ENCODE measurements around the gene CLCN2. TPM values are rescaled to one million over a fixed set of nuclear protein-coding genes. Genes with fewer than 3 reads are reported as not detected.
"Not testable (repeated sequence)": the region's sequence is repeated elsewhere in the genome, so short reads cannot be mapped to it uniquely, and the experiment has no call there.

CLCN2 gene
- total RNA-seq, 1 donor from 2014 or later: 4.2 TPM

DNA sequence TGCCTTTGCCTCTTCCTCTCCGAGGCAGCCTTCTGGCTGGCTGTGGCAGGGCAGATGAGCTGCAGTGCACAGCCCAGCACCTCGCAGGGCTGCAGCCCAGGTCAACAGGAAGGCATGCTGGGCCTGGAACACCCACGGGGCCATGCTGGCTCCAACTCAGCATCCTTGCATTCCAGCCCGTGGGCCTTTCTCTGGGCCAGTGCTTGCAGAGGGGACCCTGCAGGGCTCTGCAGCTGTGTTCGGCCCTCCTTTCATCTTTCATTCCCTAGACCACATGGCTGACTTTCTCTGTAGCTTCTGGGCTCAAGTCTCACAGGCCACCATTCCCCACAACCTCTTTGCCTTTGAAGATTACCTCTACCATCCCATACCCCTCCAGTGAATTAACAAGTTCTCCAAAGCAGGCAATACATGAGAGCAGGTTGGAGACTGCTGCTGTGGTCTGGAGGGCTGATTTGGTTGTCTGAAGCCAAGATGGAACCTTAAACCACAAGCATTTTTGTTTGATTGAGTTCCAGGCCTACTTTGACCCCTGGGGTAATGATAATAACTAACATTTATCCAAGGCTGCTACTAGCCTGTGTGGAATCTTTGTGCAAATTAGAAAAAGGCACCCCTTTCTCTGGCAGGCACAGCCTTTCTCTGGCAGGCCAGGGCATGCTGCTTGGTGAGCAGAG is 18.1 kb downstream of the CLCN2 start:
- no peak for DNase-seq (ENCODE audit: low read depth)
- H3K4me3 ChIP-seq (ENCODE audit: low read depth, low read length): no peak overlapping the region
- TF ChIP-seq CTCF (conservative IDR thresholded peaks at IDR 0.05; ENCODE audit: low read depth, low read length): no peak

- no peak for DNase-seq (ENCODE audit: low read depth)
- no peak overlapping the region for H3K4me3 ChIP-seq (ENCODE audit: low read depth, low read length)
- TF ChIP-seq CTCF (conservative IDR thresholded peaks at IDR 0.05; ENCODE audit: low read depth, low read length): no peak
Measured at GRCh38 chr3:184341925-184342324, 19.5 kb downstream of the CLCN2 start.

DNA sequence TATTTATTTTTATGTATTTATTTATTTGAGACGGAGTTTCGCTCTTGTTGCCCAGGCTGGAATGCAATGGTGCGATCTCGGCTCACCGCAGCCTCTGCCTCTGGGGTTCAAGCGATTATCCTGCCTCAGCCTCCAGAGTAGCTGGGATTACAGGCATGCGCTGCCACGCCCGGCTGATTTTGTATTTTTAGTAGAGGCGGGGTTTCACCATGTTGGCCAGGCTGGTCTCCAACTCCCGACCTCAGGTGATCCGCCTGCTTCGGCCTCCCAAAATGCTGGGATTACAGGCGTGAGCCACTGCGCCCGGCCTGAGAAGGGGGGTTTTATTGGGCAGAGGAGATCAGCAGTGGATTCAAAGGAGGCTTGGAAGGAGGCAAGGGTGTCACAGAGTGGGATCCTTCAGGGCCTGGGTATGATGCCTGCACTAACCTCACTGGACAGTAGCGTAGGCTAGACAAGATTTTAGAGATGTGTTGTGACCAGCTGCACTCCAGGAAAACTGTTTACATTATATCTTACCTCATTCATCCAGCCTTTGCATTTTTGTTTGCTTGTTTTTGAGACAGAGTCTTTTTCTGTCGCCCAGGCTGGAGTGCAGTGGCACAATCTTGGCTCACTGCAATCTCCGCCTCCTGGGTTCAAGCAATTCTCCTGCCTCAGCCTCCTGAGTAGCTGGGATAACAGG is 21.8 kb downstream of the CLCN2 start:
- H3K4me3 ChIP-seq (ENCODE audit: low read depth, low read length); DNase-seq (ENCODE audit: low read depth): not testable (repeated sequence)

DNA sequence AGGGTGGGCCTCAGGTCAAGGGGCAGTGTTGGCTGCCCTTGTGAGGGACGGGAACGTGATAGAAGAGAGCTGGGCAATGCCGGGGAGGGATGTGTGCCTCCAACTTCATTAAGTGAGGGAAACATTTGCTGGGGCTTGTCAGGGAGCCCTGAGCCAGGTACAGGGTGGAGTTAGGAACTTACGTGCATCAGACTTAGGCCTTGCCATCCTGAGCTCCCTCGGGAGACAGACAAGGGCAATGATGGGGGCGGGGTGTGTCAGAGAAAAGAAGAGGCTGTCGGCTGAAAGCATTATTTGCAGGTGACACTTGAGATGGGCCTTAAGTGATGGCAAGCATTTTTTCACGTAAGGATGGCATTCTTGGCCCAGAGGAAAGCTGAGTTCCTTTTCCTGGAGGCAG is 22.4 kb downstream of the CLCN2 start:
- DNase-seq (ENCODE audit: low read depth): no peak
- no peak overlapping the region for H3K4me3 ChIP-seq (ENCODE audit: low read depth, low read length)
- no peak for TF ChIP-seq CTCF (conservative IDR thresholded peaks at IDR 0.05; ENCODE audit: low read depth, low read length)

GRCh38 chr3:184338511-184338945 is 22.9 kb downstream of the CLCN2 start:
- no peak for DNase-seq (ENCODE audit: low read depth)
- H3K4me3 ChIP-seq (ENCODE audit: low read depth, low read length): no peak overlapping the region
- no peak for TF ChIP-seq CTCF (conservative IDR thresholded peaks at IDR 0.05; ENCODE audit: low read depth, low read length)

DNA sequence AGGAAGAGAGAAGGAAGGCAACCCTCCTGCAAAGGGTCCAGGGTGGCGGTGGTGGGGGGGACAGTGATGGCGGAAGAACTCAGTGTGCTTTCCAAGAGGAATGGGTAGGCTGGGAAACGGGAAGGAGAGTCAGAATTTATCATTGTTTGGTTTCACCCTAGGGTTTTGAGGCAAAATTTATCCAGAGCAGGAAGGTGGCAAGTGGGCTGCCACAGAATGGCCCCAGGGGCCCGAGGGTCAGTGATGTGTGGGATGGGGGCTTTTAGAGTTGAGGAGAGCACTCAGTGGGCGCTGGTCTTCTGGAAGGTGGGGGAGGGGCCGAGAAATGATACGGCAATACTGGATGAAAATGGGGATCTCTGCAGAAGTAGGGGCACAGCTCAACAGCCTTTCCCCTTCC is 23.4 kb downstream of the CLCN2 start:
- no peak for TF ChIP-seq CTCF (conservative IDR thresholded peaks at IDR 0.05; ENCODE audit: low read depth, low read length)
- DNase-seq (ENCODE audit: low read depth): no peak
- H3K4me3 ChIP-seq (ENCODE audit: low read depth, low read length): no peak overlapping the region

DNA sequence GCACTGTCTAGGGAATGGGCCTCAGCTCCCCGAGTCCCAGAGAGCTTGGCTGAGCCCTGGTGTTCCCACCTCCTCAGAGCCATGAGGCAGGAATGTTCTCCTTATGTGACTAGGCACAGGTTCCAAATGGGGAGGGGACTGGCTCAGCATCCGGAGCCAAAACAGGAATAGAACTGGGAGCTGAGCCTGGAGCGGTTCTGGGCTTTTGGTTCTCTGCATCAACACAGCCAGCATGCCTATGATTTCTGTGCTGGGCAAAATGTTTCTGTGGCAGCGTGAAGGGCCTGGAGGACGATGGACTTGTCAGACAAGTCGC is 24.0 kb downstream of the CLCN2 start, which contains the start of gene FAM131A:
Gene FAM131A, plus strand, starts transcription at position 202 of the 316 bp plus-strand sequence. Its CDS starts 31 bp downstream, at position 233.
- H3K4me3 ChIP-seq (ENCODE audit: low read depth, low read length): peak within 1 kb of the TSS; percentile 72
- no peak for DNase-seq (ENCODE audit: low read depth)
- no peak for TF ChIP-seq CTCF (conservative IDR thresholded peaks at IDR 0.05; ENCODE audit: low read depth, low read length)

All from epithelial cell of proximal tubule (primary cell).